Upper lobe of left lung (tissue), 4 donors: Measurements from ENCODE around the gene PCBP3.

Experiments used
- CTCF ChIP-seq, 6 experiments: fragments of 450-650 bp in 4 of 6; fragments of 200-600 bp in 2 of 6; sonication (generic) in 2 of 6; IDR thresholded peaks; one replicate each; pipeline ENCODE4 v1.5.1; 2016 to 2019; ENCODE audit warnings: antibody characterized with exemption in 6 of 6
- EP300 ChIP-seq, 4 donors: sonication (generic); formaldehyde crosslinking; IDR thresholded peaks; one replicate each; pipeline ENCODE4 v1.5.1; 2017; ENCODE audit warnings: antibody characterized with exemption in 4 of 4, control low read depth in 2 of 4
- POLR2A ChIP-seq, 4 donors: fragments of 450-650 bp; IDR thresholded peaks; one replicate each; pipeline ENCODE4 v1.5.1; 2016 to 2017; ENCODE audit warnings: antibody characterized with exemption in 4 of 4, mild to moderate bottlenecking in 2 of 4
- POLR2AphosphoS5 ChIP-seq, 2 donors: sonication (generic); formaldehyde crosslinking; IDR thresholded peaks; one replicate each; pipeline ENCODE4 v1.5.1; 2017; ENCODE audit warnings: antibody characterized with exemption in 2 of 2

- TF ChIP-seq CTCF (IDR thresholded peaks at IDR 0.05) = no peak
- TF ChIP-seq POLR2A (IDR thresholded peaks at IDR 0.05) = no peak
- TF ChIP-seq POLR2AphosphoS5 (IDR thresholded peaks at IDR 0.05) = no peak
- no peak for TF ChIP-seq EP300 (IDR thresholded peaks at IDR 0.05)
These were observed 98.7 kb downstream of the PCBP3 start for GRCh38 chr21:45742247-45742646.
